Measurements from ENCODE around the gene CYP4F3.

Gene CYP4F3

GRCh38 chr19:15651791-15652190 is 11.1 kb downstream of the CYP4F3 start:
- TF ChIP-seq POLR2A (IDR thresholded peaks at IDR 0.05; ENCODE audit: low read depth, low read length), result no peak
- no peak for TF ChIP-seq TAF1 (IDR thresholded peaks at IDR 0.05; ENCODE audit: borderline replicate concordance, low read depth, low read length)
- no peak for TF ChIP-seq POLR2AphosphoS5 (IDR thresholded peaks at IDR 0.05; ENCODE audit: low read depth, low read length)
- no peak for FAIRE-seq
- no peak for DNase-seq (ENCODE audit: insufficient read length)

- FAIRE-seq (no peak), DNase-seq (ENCODE audit: insufficient read length) (no peak)
- no peak for TF ChIP-seq POLR2AphosphoS5 (IDR thresholded peaks at IDR 0.05; ENCODE audit: low read depth, low read length)
- no peak for TF ChIP-seq TAF1 (IDR thresholded peaks at IDR 0.05; ENCODE audit: borderline replicate concordance, low read depth, low read length)
- no peak for TF ChIP-seq POLR2A (IDR thresholded peaks at IDR 0.05; ENCODE audit: low read depth, low read length)
Observed at GRCh38 chr19:15652559-15653278, 12.0 kb downstream of the CYP4F3 start.

- no peak for DNase-seq (ENCODE audit: insufficient read length)
- TF ChIP-seq POLR2A (IDR thresholded peaks at IDR 0.05; ENCODE audit: low read depth, low read length) (no peak), TAF1 (IDR thresholded peaks at IDR 0.05; ENCODE audit: borderline replicate concordance, low read depth, low read length) (no peak), POLR2AphosphoS5 (IDR thresholded peaks at IDR 0.05; ENCODE audit: low read depth, low read length) (no peak)
- no peak for FAIRE-seq
Observed at GRCh38 chr19:15656467-15656866, 15.8 kb downstream of the CYP4F3 start.

- TF ChIP-seq POLR2AphosphoS5 (IDR thresholded peaks at IDR 0.05; ENCODE audit: low read depth, low read length) (no peak), TAF1 (IDR thresholded peaks at IDR 0.05; ENCODE audit: borderline replicate concordance, low read depth, low read length) (no peak), POLR2A (IDR thresholded peaks at IDR 0.05; ENCODE audit: low read depth, low read length) (no peak)
- no peak for FAIRE-seq
- DNase-seq (ENCODE audit: insufficient read length), result no peak
Observed at GRCh38 chr19:15663247-15663646, 22.6 kb downstream of the CYP4F3 start.

- no peak for TF ChIP-seq POLR2AphosphoS5 (IDR thresholded peaks at IDR 0.05; ENCODE audit: low read depth, low read length)
Observed at GRCh38 chr19:15666186-15666585, 25.5 kb downstream of the CYP4F3 start.

GRCh38 chr19:15666883-15667282 is 26.2 kb downstream of the CYP4F3 start:
- FAIRE-seq (no peak), DNase-seq (ENCODE audit: insufficient read length) (no peak)
- TF ChIP-seq POLR2A (IDR thresholded peaks at IDR 0.05; ENCODE audit: low read depth, low read length) (no peak), TAF1 (IDR thresholded peaks at IDR 0.05; ENCODE audit: borderline replicate concordance, low read depth, low read length) (no peak), POLR2AphosphoS5 (IDR thresholded peaks at IDR 0.05; ENCODE audit: low read depth, low read length) (no peak)

More at GRCh38 chr19:15666186-15666585, 25.5 kb downstream of the CYP4F3 start:
- DNase-seq (ENCODE audit: insufficient read length), result no peak
- no peak for FAIRE-seq

- DNase-seq (ENCODE audit: insufficient read length) (no peak), FAIRE-seq (no peak)
- TF ChIP-seq POLR2AphosphoS5 (IDR thresholded peaks at IDR 0.05; ENCODE audit: low read depth, low read length), result no peak
- TF ChIP-seq POLR2A (IDR thresholded peaks at IDR 0.05; ENCODE audit: low read depth, low read length), result no peak
- no peak for TF ChIP-seq TAF1 (IDR thresholded peaks at IDR 0.05; ENCODE audit: borderline replicate concordance, low read depth, low read length)
Observed at GRCh38 chr19:15669440-15669839, 28.7 kb downstream of the CYP4F3 start.

- FAIRE-seq, result no peak
- no peak for DNase-seq (ENCODE audit: insufficient read length)
- TF ChIP-seq POLR2AphosphoS5 (IDR thresholded peaks at IDR 0.05; ENCODE audit: low read depth, low read length) (no peak), TAF1 (IDR thresholded peaks at IDR 0.05; ENCODE audit: borderline replicate concordance, low read depth, low read length) (no peak), POLR2A (IDR thresholded peaks at IDR 0.05; ENCODE audit: low read depth, low read length) (no peak)
Observed at GRCh38 chr19:15669891-15670290, 29.2 kb downstream of the CYP4F3 start.

- no peak for TF ChIP-seq POLR2A (IDR thresholded peaks at IDR 0.05; ENCODE audit: low read depth, low read length)
- no peak for TF ChIP-seq POLR2AphosphoS5 (IDR thresholded peaks at IDR 0.05; ENCODE audit: low read depth, low read length)
- no peak for TF ChIP-seq TAF1 (IDR thresholded peaks at IDR 0.05; ENCODE audit: borderline replicate concordance, low read depth, low read length)
- no peak for DNase-seq (ENCODE audit: insufficient read length)
- FAIRE-seq, result no peak
Observed at GRCh38 chr19:15671237-15671821, 30.6 kb downstream of the CYP4F3 start.

- TF ChIP-seq POLR2AphosphoS5 (IDR thresholded peaks at IDR 0.05; ENCODE audit: low read depth, low read length) (no peak), TAF1 (IDR thresholded peaks at IDR 0.05; ENCODE audit: borderline replicate concordance, low read depth, low read length) (no peak), POLR2A (IDR thresholded peaks at IDR 0.05; ENCODE audit: low read depth, low read length) (no peak)
- FAIRE-seq (no peak), DNase-seq (ENCODE audit: insufficient read length) (no peak)
Observed at GRCh38 chr19:15671891-15672579, 31.3 kb downstream of the CYP4F3 start.

- no peak for DNase-seq (ENCODE audit: insufficient read length)
- no peak for FAIRE-seq
Observed at GRCh38 chr19:15672580-15673175, 32.0 kb downstream of the CYP4F3 start, which contains the start of gene CYP4F12. Gene CYP4F12 (plus strand): TSS chr19:15673087. CDS start chr19:15673530, 443 bp downstream.

More at GRCh38 chr19:15672580-15673175, 32.0 kb downstream of the CYP4F3 start, which contains the start of gene CYP4F12:
- TF ChIP-seq POLR2AphosphoS5 (IDR thresholded peaks at IDR 0.05; ENCODE audit: low read depth, low read length) (no peak), TAF1 (IDR thresholded peaks at IDR 0.05; ENCODE audit: borderline replicate concordance, low read depth, low read length) (no peak), POLR2A (IDR thresholded peaks at IDR 0.05; ENCODE audit: low read depth, low read length) (no peak)

Data from GM12892 (cell line).